ENCODE measurements around the gene PLXNA4. TPM values are rescaled to one million over a fixed set of nuclear protein-coding genes. Genes with fewer than 3 reads are reported as not detected.

Gene PLXNA4
- total and polyA plus RNA-seq, 4 donors, result 0.04 to 1.1 (median 0.41) TPM

GRCh38 chr7:132108563-132108962 is 467.7 kb downstream of the PLXNA4 start:
- Histone ChIP-seq H3K4me1 (ENCODE audit: control insufficient read depth in 4 of 4, insufficient read depth in 4 of 4, low read length in 3 of 4) (no peaks in the 10 kb centered on the region), H3K27ac (ENCODE audit: low read depth in 1 of 2, low read length in 2 of 2) (no peak overlapping the region), H3K9me3 (ENCODE audit: control insufficient read depth in 4 of 4, low read length in 3 of 4) (no peaks in the 10 kb centered on the region), H3K36me3 (ENCODE audit: control insufficient read depth in 4 of 4, insufficient read depth in 3 of 4, low read depth in 1 of 4, low read length in 3 of 4) (no peaks in the 10 kb centered on the region), H3K27me3 (ENCODE audit: control insufficient read depth in 4 of 4, insufficient read depth in 4 of 4, low read length in 3 of 4) (peaks cover 0 to 3% (median 0%) of the 10 kb centered on the region in 4 donors), H3K4me3 (ENCODE audit: low read depth in 1 of 3, low read length in 3 of 3) (no peak overlapping the region), H3K9ac (ENCODE audit: low read depth in 1 of 2, low read length in 2 of 2) (no peak overlapping the region)
- no peak for DNase-seq (ENCODE audit: low spot score)
- no peak for TF ChIP-seq NR2F2 (IDR thresholded peaks at IDR 0.05)
- TF ChIP-seq, protein P1, sequence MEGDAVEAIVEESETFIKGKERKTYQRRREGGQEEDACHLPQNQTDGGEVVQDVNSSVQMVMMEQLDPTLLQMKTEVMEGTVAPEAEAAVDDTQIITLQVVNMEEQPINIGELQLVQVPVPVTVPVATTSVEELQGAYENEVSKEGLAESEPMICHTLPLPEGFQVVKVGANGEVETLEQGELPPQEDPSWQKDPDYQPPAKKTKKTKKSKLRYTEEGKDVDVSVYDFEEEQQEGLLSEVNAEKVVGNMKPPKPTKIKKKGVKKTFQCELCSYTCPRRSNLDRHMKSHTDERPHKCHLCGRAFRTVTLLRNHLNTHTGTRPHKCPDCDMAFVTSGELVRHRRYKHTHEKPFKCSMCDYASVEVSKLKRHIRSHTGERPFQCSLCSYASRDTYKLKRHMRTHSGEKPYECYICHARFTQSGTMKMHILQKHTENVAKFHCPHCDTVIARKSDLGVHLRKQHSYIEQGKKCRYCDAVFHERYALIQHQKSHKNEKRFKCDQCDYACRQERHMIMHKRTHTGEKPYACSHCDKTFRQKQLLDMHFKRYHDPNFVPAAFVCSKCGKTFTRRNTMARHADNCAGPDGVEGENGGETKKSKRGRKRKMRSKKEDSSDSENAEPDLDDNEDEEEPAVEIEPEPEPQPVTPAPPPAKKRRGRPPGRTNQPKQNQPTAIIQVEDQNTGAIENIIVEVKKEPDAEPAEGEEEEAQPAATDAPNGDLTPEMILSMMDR (IDR thresholded peaks at IDR 0.05; ENCODE audit: low read depth, low read length, missing input control), result no peak
- TF ChIP-seq RAD21 (IDR thresholded peaks at IDR 0.05), result no peak
- no peak for TF ChIP-seq JUND (IDR thresholded peaks at IDR 0.05)
- TF ChIP-seq HNF4G (IDR thresholded peaks at IDR 0.05), result no peak
- no peak for TF ChIP-seq FOXA2 (IDR thresholded peaks at IDR 0.05)
- TF ChIP-seq, protein P2, sequence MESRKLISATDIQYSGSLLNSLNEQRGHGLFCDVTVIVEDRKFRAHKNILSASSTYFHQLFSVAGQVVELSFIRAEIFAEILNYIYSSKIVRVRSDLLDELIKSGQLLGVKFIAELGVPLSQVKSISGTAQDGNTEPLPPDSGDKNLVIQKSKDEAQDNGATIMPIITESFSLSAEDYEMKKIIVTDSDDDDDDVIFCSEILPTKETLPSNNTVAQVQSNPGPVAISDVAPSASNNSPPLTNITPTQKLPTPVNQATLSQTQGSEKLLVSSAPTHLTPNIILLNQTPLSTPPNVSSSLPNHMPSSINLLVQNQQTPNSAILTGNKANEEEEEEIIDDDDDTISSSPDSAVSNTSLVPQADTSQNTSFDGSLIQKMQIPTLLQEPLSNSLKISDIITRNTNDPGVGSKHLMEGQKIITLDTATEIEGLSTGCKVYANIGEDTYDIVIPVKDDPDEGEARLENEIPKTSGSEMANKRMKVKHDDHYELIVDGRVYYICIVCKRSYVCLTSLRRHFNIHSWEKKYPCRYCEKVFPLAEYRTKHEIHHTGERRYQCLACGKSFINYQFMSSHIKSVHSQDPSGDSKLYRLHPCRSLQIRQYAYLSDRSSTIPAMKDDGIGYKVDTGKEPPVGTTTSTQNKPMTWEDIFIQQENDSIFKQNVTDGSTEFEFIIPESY (IDR thresholded peaks at IDR 0.05), result no peak
- no peak for TF ChIP-seq FOXA1 (IDR thresholded peaks at IDR 0.05)
- WGBS, result 53% methylated on average over 4 of the region's 4 CpGs

DNA sequence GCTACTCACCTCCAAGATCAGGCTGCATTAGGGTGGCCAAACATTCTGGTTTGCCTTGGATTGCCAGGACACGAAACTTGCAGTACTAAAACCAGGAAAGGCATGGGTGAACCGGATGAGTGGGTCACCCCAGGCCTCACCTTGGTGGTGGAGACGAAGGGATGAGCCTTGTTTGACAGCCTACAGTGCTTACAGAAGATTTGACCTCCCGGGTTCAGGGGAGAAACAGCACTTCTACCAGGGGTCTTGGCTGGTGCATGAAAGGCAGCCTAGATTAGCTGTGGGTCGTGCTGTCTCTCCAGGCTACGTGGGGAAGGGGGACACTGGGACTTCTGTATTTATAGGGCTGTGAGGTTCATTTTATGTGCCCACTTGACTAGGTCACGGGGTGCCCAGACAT is 469.8 kb downstream of the PLXNA4 start:
- Histone ChIP-seq H3K36me3 (ENCODE audit: control insufficient read depth in 4 of 4, insufficient read depth in 3 of 4, low read depth in 1 of 4, low read length in 3 of 4) (no peaks in the 10 kb centered on the region), H3K27ac (ENCODE audit: low read depth in 1 of 2, low read length in 2 of 2) (no peak overlapping the region), H3K9ac (ENCODE audit: low read depth in 1 of 2, low read length in 2 of 2) (no peak overlapping the region), H3K4me1 (ENCODE audit: control insufficient read depth in 4 of 4, insufficient read depth in 4 of 4, low read length in 3 of 4) (no peaks in the 10 kb centered on the region), H3K27me3 (ENCODE audit: control insufficient read depth in 4 of 4, insufficient read depth in 4 of 4, low read length in 3 of 4) (peaks cover 0 to 3% (median 0%) of the 10 kb centered on the region in 4 donors), H3K4me3 (ENCODE audit: low read depth in 1 of 3, low read length in 3 of 3) (no peak overlapping the region), H3K9me3 (ENCODE audit: control insufficient read depth in 4 of 4, low read length in 3 of 4) (no peaks in the 10 kb centered on the region)
- TF ChIP-seq RXRA (IDR thresholded peaks at IDR 0.05) (no peak), GABPA (IDR thresholded peaks at IDR 0.05 in 1 of 2, conservative IDR thresholded peaks at IDR 0.05 in 1 of 2) (no peak), SP1 (IDR thresholded peaks at IDR 0.05) (no peak), YY1 (IDR thresholded peaks at IDR 0.05) (no peak), JUND (IDR thresholded peaks at IDR 0.05) (no peak), EGR1 (IDR thresholded peaks at IDR 0.05; ENCODE audit: low read depth in 2 of 2) (no peak), FOXA1 (IDR thresholded peaks at IDR 0.05) (no peak)
- TF ChIP-seq, protein P3, sequence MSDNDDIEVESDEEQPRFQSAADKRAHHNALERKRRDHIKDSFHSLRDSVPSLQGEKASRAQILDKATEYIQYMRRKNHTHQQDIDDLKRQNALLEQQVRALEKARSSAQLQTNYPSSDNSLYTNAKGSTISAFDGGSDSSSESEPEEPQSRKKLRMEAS (IDR thresholded peaks at IDR 0.05), result no peak
- TF ChIP-seq, protein P1 (IDR thresholded peaks at IDR 0.05; ENCODE audit: low read depth, low read length, missing input control), result no peak
- TF ChIP-seq, protein P2 (IDR thresholded peaks at IDR 0.05), result no peak
- DNase-seq (ENCODE audit: low spot score), result no peak
- WGBS, result 74% methylated on average over 7 of the region's 7 CpGs
